ENCODE data around the gene CDK5.

CDK5 gene

DNA sequence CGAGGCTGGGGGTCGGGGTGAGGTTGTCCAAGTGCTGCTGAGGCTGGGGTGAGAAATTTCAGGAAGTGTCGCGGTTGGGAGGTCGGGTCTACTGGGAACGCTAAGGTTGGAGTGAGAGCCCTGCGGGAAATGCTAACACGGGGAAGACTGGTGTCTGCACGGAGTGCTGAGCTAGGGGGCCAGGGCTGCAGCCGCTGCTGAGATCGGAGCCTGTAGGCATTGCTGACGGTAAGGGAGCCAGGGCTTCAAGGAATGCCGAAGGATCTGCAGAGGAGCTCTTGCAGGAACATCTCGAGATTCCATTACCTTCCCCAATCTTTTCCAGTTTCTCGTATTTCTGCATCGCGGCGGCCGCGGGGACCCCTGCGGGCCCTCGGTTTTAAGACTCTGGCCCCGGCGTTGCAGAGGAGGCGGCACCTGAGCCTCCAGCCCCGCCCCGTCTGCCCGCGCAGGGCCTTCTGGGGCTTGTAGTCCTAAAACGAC lies at the start of gene CDK5:
Gene CDK5 (minus strand): TSS at position 392 of the 483 bp plus-strand sequence. CDS start 49 bp downstream, at position 343.
- H3K27ac Mint-ChIP-seq = peak within 1 kb of the TSS; percentile 91
- H3K4me1 Mint-ChIP-seq = peaks cover 27% of the 10 kb centered on the region
- H3K36me3 Mint-ChIP-seq = peaks cover 7% of the 10 kb centered on the region
- no peaks in the 10 kb centered on the region for H3K9me3 Mint-ChIP-seq
- DNase-seq (ENCODE audit: low spot score in 2 of 2) = no peak
- H3K27me3 Mint-ChIP-seq = peaks cover 4% of the 10 kb centered on the region
- H3K4me3 Mint-ChIP-seq = peak within 1 kb of the TSS; percentile 93
- ATAC-seq (ENCODE audit: low read depth) = peak; percentile 2

DNA sequence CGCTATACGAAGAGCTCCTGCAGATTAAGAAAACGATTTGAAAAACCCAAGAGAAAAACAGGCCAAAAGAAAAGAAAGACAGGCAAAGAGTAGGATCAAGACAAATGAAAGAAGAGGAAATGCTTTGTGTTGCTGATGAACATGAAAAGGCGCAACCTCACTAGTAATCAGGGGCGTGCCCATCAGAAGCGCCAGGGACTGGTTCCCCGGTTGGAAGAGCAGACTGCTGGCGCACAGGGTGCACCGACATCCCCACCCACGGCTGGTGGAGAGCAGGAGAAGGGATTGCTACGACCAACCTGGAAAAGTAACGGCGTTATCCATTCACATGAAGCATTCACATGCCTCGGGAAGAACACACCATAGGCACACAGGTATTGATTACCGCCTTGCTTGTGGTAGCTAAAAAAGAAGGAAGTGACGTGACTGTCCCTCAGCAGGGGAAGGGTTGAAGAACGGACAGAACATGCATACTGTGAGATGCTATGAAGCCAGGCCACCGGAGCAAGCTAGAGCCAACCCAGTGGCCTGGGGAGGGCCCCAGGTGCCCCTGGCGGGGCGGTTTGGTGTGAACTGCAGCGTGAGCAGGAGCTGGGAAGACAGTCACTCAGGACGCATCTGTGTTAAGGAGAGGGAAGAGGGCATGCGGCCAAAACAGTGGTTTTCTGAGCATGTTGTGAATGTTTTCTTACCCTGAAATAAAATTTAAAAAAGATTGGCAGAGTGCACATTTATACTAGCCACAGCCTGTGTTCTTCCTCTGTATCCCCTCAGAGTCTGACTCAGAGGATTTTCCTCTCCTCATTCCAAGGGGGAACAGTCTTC lies 46.9 kb upstream of the CDK5 start:
- peaks cover 1% of the 10 kb centered on the region for H3K36me3 Mint-ChIP-seq
- H3K9me3 Mint-ChIP-seq = no peaks in the 10 kb centered on the region
- no peak overlapping the region for H3K4me3 Mint-ChIP-seq
- no peak overlapping the region for H3K27ac Mint-ChIP-seq
- no peaks in the 10 kb centered on the region for H3K27me3 Mint-ChIP-seq
- DNase-seq (ENCODE audit: low spot score in 2 of 2) = no peak
- no peaks in the 10 kb centered on the region for H3K4me1 Mint-ChIP-seq
- no peak for ATAC-seq (ENCODE audit: low read depth)

DNA sequence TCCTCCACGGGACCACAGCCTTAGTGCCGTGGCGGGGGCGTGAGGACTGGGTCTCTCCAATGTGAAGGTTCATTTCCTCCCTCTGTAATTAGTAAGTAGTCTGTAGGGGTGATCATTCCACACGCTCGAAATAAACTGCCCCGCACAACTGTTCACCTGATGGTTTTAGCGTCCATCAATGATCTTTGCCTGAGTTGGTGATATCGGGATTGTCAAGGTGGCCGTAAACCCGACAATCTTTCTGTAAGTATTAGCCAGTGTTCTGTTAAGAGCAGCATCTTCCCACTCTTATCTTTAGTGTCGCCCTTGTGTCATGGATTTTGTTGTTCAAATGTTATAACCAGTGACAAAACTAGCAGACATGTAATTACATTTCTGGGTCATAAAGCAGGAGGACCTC lies 46.3 kb upstream of the CDK5 start:
- Mint-ChIP-seq H3K27me3 (no peaks in the 10 kb centered on the region), H3K27ac (no peak overlapping the region), H3K36me3 (peaks cover 1% of the 10 kb centered on the region), H3K4me1 (no peaks in the 10 kb centered on the region), H3K9me3 (no peaks in the 10 kb centered on the region), H3K4me3 (no peak overlapping the region)
- ATAC-seq (ENCODE audit: low read depth) = no peak
- no peak for DNase-seq (ENCODE audit: low spot score in 2 of 2)

DNA sequence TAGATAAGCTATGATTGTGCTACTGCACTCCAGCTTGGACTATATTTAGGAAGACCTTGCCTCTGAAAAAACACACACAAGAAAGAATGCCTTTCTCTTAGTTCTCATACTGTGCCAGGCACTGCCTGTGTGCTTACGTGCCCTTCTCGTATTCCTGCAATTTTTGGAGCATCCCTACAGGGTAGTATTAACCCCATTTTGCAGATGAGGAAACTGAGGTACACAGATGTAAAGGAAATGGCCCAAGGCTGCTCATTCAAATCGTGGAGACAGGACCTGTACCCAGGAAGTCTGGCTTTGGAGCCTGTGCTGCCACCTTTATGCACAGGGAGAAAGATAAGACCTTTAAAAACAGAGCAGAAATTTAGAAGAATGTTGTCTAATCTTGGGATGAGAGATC lies 45.3 kb upstream of the CDK5 start:
- no peak for DNase-seq (ENCODE audit: low spot score in 2 of 2)
- Mint-ChIP-seq H3K27ac (no peak overlapping the region), H3K9me3 (no peaks in the 10 kb centered on the region), H3K4me3 (no peak overlapping the region), H3K36me3 (peaks cover 1% of the 10 kb centered on the region), H3K27me3 (no peaks in the 10 kb centered on the region), H3K4me1 (no peaks in the 10 kb centered on the region)
- no peak for ATAC-seq (ENCODE audit: low read depth)

DNA sequence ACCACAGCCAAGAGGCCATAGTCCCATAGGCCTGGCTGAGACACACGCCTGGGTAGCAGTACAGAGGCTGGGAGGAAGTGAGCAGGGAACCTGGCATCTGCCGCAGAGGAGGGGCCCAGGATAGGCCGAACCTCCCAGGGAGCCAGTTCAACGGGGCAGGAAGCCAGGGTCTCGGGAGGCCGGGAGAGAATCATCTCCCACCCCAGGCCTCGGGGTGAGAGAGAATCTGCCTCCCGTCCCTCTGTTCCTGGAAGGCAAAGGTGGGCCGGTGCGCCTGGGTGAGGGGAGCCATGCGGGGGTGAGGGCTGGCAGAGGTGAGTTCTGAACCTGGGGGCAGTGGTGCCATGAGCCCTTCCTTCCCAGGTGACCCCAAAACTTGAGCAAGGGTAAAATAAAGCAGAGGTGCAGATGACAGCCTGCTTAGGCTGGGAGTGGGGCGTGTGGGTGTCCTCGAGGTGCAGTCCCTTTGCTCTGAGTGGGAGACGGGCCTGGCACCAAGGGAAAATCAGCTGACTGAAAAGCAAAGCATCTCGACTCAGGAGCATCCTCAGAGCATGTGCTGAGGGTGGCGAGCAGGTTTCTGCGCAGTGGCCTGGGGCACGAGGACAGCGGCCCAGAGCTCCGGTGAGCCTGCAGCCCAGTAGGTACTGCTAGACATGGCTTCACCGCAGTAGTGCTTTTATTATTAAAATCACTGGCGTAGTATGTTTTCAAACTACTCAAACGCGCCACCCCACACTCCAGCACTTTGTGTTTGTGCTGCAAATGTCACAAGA lies 44.1 kb upstream of the CDK5 start:
- H3K4me3 Mint-ChIP-seq = no peak overlapping the region
- no peaks in the 10 kb centered on the region for H3K4me1 Mint-ChIP-seq
- ATAC-seq (ENCODE audit: low read depth) = no peak
- no peaks in the 10 kb centered on the region for H3K27me3 Mint-ChIP-seq
- H3K9me3 Mint-ChIP-seq = no peaks in the 10 kb centered on the region
- no peak overlapping the region for H3K27ac Mint-ChIP-seq
- no peak for DNase-seq (ENCODE audit: low spot score in 2 of 2)
- H3K36me3 Mint-ChIP-seq = peaks cover 1% of the 10 kb centered on the region

DNA sequence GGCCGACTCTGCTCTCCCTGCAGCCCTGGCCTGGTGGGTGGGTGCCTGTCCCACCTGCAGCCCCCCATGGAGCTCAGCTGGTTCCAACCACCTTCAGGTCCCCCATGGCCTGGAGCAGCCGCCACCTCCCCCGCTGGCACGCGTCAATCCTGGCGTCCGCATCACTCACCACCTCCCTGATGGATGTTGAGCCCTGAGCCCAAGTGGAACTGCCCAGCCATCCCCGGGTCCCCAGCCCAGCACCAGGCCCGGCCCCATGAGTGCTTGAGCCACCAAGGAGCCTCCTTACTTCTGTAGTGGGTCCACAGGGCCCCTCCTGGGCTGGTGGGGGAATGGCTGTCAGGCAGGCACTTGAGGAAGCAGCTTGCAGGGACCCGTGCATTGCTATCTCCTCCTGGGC lies 43.2 kb upstream of the CDK5 start:
- ATAC-seq (ENCODE audit: low read depth) = no peak
- H3K4me1 Mint-ChIP-seq = no peaks in the 10 kb centered on the region
- peaks cover 1% of the 10 kb centered on the region for H3K36me3 Mint-ChIP-seq
- H3K4me3 Mint-ChIP-seq = no peak overlapping the region
- H3K27ac Mint-ChIP-seq = no peak overlapping the region
- DNase-seq (ENCODE audit: low spot score in 2 of 2) = no peak
- H3K27me3 Mint-ChIP-seq = no peaks in the 10 kb centered on the region
- H3K9me3 Mint-ChIP-seq = no peaks in the 10 kb centered on the region

DNA sequence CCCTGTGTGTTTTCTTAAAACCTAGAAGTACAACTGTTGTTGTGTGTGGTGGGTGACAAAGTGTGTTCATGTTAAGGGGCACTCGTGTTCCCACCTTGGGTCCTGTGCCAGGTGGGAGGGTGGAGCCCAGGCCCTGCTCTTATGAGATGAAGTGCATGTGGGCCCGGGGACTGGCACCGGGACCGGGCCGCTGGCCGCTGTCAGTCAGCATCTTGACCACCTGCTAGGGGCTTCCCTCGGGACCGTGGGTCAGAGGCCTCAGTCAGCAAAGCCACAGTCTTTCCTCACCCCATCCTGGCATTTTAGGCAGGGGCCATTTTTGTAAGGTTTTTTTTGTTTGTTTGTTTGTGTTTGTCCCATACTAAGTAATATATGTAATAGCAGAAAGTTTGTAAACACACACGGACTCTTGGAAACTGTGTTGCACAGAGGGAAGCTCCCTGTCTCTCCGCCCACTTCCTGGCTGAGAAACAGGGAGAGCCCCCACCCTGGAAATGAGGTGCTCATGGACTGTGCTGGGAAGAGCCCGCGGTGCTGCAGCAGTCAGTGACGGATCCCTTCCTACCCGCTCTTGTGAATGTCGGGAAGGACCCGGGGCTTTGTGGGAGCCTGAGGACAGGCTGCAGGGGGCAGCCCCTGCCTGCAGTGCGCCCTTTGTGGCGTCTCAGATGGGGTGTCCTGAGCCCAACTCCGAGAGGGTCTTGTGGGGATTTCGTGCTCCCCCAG lies 42.0 kb upstream of the CDK5 start:
- H3K4me1 Mint-ChIP-seq = peaks cover 2% of the 10 kb centered on the region

DNA sequence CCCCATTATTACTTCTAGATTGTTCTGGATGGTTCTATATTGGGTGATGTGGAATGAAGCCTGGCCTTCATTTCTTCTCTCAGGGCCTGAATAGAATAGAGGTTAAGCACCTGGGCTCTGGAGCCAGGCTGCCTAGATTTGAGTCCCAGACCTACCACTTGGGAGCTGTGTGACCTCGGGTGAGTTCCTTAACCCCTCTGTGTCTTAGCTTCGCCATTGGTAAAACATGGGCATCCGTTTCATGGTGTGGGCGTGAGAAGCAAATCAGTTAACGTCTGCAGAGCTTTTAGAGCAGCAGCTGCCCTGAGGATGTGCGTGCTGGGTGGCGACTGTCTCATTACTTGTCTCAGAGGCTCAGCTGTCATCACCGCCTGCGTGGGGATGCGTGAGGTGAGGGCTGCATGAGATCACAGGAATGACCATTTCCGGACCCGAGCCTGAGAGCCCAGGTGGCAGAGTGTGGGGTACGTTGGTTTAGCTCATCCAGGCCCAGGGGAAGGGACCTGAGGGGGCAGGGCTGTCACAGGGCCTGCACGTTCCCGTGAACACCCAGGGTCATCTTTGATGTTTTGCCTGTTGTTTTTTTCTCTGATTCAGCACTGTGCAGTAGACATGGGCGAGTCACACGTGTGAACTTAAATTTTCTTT lies 38.3 kb upstream of the CDK5 start:
- Mint-ChIP-seq H3K4me3 (no peak overlapping the region), H3K27ac (no peak overlapping the region), H3K36me3 (no peaks in the 10 kb centered on the region), H3K4me1 (peaks cover 2% of the 10 kb centered on the region), H3K9me3 (no peaks in the 10 kb centered on the region), H3K27me3 (no peaks in the 10 kb centered on the region)
- no peak for ATAC-seq (ENCODE audit: low read depth)
- no peak for DNase-seq (ENCODE audit: low spot score in 2 of 2)

More for the DNA sequence above, 42.0 kb upstream of the CDK5 start:
- Mint-ChIP-seq H3K36me3 (peaks cover 1% of the 10 kb centered on the region), H3K9me3 (no peaks in the 10 kb centered on the region), H3K27ac (no peak overlapping the region), H3K4me3 (no peak overlapping the region), H3K27me3 (no peaks in the 10 kb centered on the region)
- DNase-seq (ENCODE audit: low spot score in 2 of 2) = no peak
- no peak for ATAC-seq (ENCODE audit: low read depth)

DNA sequence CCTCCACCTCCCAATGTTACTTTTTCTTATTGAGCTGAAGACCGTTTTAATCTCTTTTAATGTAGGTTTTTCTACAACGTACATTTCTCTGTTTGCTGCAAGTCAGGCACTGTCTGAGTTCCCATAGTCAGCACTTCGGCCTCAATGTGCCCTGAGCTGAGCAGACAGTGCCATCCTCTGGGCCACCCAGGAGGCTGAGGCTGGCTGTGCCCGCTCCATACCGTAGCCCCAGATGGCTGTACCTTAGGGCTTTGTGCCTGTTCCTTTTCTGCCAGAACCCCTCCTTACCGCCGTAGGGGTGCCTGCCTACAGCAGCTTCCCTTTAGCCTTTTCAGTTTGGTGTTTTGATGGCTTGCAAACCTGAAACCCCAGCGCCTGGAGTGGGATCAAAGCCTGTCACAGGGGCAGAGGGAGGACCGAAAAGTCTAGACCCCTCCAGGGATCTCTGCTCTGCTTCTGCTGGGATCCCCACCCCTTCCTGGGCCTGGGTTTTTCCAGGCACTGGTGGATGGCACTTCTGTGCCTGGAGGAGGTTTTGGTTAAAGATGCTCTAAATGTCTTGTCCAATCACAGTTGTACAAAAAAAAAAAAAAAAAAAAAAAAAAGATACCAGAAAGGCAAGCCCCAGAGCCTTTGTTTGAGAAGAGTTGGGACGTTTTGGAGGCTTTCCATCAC lies 37.6 kb upstream of the CDK5 start:
- H3K27me3 Mint-ChIP-seq = no peaks in the 10 kb centered on the region
- no peaks in the 10 kb centered on the region for H3K9me3 Mint-ChIP-seq
- no peak for ATAC-seq (ENCODE audit: low read depth)
- H3K36me3 Mint-ChIP-seq = no peaks in the 10 kb centered on the region
- no peak overlapping the region for H3K4me3 Mint-ChIP-seq
- H3K27ac Mint-ChIP-seq = no peak overlapping the region
- DNase-seq (ENCODE audit: low spot score in 2 of 2) = no peak
- peaks cover 2% of the 10 kb centered on the region for H3K4me1 Mint-ChIP-seq

DNA sequence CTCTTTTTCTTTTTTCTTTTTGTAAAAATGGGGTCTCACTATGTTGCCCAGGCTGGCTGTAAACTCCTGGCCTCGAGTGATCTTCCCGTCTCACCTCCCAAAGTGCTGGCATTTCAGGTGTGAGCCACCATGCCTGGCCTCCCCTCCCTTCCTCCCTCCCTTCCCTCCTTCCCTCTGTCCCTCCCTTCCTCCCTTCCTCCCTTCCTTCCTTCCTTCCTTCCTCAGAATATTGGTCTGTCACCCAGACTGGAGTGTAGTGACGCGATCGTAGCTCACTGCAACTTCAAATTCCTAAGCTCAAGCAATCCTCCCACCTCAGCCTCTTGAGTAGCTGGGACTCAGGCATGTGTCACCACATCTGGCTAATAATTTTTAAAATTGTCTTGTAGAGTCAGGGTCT lies 37.0 kb upstream of the CDK5 start:
- ATAC-seq (ENCODE audit: low read depth) = no peak

DNA sequence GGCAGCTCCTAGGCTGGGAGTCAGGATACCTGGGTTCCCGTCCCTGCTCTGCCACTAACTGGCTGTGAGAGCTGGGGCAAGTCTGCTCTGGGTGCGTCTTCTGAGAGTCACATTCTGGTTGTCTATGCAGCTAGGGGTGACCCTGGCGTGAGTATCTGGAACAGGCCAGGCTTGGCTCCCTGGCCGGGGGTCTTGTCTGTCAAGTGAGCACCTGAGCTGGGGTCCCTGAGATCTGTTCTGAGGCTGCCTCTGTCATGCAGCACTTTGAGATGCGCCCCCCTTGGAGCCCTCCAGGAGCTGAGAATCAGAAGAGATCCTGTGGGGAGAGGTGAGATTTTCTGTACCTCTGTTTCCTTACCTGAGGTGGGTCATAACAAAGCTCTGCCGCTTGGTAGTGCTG lies 36.1 kb upstream of the CDK5 start:
- Mint-ChIP-seq H3K27ac (no peak overlapping the region), H3K27me3 (no peaks in the 10 kb centered on the region), H3K4me3 (no peak overlapping the region), H3K9me3 (no peaks in the 10 kb centered on the region), H3K36me3 (no peaks in the 10 kb centered on the region), H3K4me1 (peaks cover 8% of the 10 kb centered on the region)
- ATAC-seq (ENCODE audit: low read depth) = no peak
- no peak for DNase-seq (ENCODE audit: low spot score in 2 of 2)

More for the DNA sequence above, 37.0 kb upstream of the CDK5 start:
- no peak overlapping the region for H3K4me3 Mint-ChIP-seq
- H3K27me3 Mint-ChIP-seq = no peaks in the 10 kb centered on the region
- no peaks in the 10 kb centered on the region for H3K36me3 Mint-ChIP-seq
- H3K4me1 Mint-ChIP-seq = peaks cover 4% of the 10 kb centered on the region
- H3K9me3 Mint-ChIP-seq = no peaks in the 10 kb centered on the region
- H3K27ac Mint-ChIP-seq = no peak overlapping the region
- no peak for DNase-seq (ENCODE audit: low spot score in 2 of 2)

DNA sequence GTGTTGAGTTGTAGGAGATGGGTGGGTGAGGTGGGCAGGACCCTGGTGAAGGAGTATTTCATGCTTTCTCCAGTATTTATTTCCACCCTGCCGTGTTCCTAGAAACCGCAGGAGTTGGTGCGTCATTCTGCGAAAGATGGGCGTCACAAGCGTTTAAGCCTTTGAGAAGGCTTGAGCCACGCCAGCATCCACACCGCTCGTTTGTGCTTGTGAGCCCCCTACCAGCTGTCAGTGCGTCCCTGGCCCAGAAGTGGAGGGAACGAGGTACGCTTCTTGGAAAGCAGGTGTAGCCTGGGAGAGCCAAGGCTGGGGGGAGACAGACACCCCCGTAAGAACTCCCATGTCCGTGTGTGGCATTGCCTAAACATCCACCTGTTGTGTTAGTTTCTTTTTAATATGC lies 34.3 kb upstream of the CDK5 start:
- Mint-ChIP-seq H3K36me3 (no peaks in the 10 kb centered on the region), H3K4me3 (no peak overlapping the region), H3K27me3 (no peaks in the 10 kb centered on the region), H3K9me3 (no peaks in the 10 kb centered on the region), H3K27ac (no peak overlapping the region), H3K4me1 (peaks cover 11% of the 10 kb centered on the region)
- DNase-seq (ENCODE audit: low spot score in 2 of 2) (no peak), ATAC-seq (ENCODE audit: low read depth) (no peak)

DNA sequence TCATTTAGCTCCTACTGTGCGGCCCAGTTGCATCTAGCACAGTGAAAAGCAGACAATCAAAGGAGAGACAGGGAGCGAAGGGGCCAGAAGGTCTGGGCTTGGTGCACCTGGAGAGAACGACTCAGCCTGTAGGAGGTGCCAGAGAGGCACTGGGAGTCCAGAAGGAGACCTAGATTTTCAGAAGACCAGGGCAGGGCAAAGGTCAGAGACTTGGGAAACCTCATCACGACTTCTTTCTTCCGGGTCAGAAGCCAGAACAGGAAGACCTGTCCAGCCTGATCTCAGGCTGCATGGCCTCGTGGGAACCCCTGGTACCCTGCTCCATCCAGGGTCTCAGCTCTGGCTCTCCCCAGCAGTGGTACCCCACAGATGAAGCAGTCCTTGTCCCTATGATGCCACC lies 33.7 kb upstream of the CDK5 start:
- Mint-ChIP-seq H3K27ac (no peak overlapping the region), H3K27me3 (no peaks in the 10 kb centered on the region), H3K4me1 (peaks cover 11% of the 10 kb centered on the region), H3K9me3 (no peaks in the 10 kb centered on the region), H3K4me3 (no peak overlapping the region), H3K36me3 (no peaks in the 10 kb centered on the region)
- no peak for ATAC-seq (ENCODE audit: low read depth)
- no peak for DNase-seq (ENCODE audit: low spot score in 2 of 2)

Data from memory B cell (primary cell).